ENCODE data around the gene TSEN2. TPM values are rescaled to one million over a fixed set of nuclear protein-coding genes. Genes with fewer than 3 reads are reported as not detected.
A peak's percentile ranks its signal among the peaks of the same experiment; 100 is the strongest.

The TSEN2 gene
- total and polyA plus RNA-seq, 2 of the 13 experiments (the other 11 are each of a cell fraction or from before 2014, with no cell fraction given): 11.0 to 17.3 TPM

DNA sequence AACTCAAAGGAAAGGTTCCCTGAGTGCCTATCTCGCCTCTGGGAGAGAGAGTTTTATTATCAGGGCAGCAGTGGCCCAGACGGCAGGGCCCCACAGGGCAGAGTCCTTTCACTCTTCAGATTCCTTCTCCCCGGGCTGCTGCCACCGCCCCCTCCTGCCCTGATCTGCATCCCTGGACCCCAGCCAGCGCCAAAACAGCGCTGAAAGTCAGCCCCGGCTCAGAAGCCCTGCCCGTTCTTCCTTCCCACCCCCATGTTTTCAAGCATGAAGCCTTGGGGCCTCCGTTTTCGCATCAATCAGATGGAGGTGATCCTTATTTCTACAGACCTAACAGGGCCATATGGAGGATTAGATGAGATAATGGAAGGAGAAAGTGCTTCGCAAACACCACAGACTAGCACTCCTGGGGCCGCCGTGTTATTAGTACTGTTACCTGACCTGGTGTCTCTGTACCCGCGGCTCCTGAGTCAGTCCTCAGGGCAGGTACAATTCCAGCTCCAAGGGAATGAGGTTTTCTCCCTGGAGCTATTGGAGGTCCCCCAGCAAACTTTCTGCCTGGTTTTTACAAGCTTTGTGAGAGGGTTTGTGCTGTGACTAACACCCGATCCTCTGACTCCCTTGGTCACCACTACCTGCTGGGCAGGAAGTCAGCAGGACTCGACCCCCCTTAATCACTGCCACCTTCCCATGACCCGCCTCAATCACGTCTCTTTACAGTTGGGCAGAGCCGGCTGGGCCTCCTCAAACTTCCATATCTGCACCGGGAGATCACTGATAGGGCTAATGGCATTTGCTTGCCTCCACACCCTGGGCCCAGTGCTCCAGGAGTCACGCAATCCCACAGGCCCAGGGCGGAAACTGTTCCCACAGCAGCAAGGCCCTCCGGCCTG is 39.5 kb upstream of the TSEN2 start (continued):
- no peak for TF ChIP-seq ZNF616 (CRISPR knock-in tag; IDR thresholded peaks at IDR 0.05; ENCODE audit: low read depth)
- TF ChIP-seq, protein P1, sequence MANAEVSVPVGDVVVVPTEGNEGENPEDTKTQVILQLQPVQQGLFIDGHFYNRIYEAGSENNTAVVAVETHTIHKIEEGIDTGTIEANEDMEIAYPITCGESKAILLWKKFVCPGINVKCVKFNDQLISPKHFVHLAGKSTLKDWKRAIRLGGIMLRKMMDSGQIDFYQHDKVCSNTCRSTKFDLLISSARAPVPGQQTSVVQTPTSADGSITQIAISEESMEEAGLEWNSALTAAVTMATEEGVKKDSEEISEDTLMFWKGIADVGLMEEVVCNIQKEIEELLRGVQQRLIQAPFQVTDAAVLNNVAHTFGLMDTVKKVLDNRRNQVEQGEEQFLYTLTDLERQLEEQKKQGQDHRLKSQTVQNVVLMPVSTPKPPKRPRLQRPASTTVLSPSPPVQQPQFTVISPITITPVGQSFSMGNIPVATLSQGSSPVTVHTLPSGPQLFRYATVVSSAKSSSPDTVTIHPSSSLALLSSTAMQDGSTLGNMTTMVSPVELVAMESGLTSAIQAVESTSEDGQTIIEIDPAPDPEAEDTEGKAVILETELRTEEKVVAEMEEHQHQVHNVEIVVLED (CRISPR knock-in tag; IDR thresholded peaks at IDR 0.05; ENCODE audit: borderline replicate concordance): peak; percentile 50; the same call in 1 of the 2 replicates
- no peak for TF ChIP-seq PLRG1 (conservative IDR thresholded peaks at IDR 0.05)
- TF ChIP-seq ASH2L (IDR thresholded peaks at IDR 0.05; ENCODE audit: insufficient read length, low read depth, low read length): peak; percentile 89
- TF ChIP-seq ZNF430 (CRISPR knock-in tag; IDR thresholded peaks at IDR 0.05): no peak
- TF ChIP-seq MYNN (CRISPR knock-in tag; IDR thresholded peaks at IDR 0.05; ENCODE audit: low read depth): no peak
- no peak for TF ChIP-seq NR2F1 (CRISPR knock-in tag; IDR thresholded peaks at IDR 0.05)
- TF ChIP-seq BRD4 (CRISPR knock-in tag; IDR thresholded peaks at IDR 0.05): peak; percentile 70; the same call in 1 of the 2 replicates
- peak; percentile 95 for TF ChIP-seq ZNF264 (CRISPR knock-in tag; IDR thresholded peaks at IDR 0.05)
- TF ChIP-seq, protein P2, sequence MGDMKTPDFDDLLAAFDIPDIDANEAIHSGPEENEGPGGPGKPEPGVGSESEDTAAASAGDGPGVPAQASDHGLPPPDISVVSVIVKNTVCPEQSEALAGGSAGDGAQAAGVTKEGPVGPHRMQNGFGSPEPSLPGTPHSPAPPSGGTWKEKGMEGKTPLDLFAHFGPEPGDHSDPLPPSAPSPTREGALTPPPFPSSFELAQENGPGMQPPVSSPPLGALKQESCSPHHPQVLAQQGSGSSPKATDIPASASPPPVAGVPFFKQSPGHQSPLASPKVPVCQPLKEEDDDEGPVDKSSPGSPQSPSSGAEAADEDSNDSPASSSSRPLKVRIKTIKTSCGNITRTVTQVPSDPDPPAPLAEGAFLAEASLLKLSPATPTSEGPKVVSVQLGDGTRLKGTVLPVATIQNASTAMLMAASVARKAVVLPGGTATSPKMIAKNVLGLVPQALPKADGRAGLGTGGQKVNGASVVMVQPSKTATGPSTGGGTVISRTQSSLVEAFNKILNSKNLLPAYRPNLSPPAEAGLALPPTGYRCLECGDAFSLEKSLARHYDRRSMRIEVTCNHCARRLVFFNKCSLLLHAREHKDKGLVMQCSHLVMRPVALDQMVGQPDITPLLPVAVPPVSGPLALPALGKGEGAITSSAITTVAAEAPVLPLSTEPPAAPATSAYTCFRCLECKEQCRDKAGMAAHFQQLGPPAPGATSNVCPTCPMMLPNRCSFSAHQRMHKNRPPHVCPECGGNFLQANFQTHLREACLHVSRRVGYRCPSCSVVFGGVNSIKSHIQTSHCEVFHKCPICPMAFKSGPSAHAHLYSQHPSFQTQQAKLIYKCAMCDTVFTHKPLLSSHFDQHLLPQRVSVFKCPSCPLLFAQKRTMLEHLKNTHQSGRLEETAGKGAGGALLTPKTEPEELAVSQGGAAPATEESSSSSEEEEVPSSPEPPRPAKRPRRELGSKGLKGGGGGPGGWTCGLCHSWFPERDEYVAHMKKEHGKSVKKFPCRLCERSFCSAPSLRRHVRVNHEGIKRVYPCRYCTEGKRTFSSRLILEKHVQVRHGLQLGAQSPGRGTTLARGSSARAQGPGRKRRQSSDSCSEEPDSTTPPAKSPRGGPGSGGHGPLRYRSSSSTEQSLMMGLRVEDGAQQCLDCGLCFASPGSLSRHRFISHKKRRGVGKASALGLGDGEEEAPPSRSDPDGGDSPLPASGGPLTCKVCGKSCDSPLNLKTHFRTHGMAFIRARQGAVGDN (CRISPR knock-in tag; IDR thresholded peaks at IDR 0.05): peak; percentile 94
- no peak for TF ChIP-seq ZNF629 (CRISPR knock-in tag; conservative IDR thresholded peaks at IDR 0.05)
- no peak for TF ChIP-seq NCOA1 (CRISPR knock-in tag; IDR thresholded peaks at IDR 0.05)
- TF ChIP-seq, protein P3, sequence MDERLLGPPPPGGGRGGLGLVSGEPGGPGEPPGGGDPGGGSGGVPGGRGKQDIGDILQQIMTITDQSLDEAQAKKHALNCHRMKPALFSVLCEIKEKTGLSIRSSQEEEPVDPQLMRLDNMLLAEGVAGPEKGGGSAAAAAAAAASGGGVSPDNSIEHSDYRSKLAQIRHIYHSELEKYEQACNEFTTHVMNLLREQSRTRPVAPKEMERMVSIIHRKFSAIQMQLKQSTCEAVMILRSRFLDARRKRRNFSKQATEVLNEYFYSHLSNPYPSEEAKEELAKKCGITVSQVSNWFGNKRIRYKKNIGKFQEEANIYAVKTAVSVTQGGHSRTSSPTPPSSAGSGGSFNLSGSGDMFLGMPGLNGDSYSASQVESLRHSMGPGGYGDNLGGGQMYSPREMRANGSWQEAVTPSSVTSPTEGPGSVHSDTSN (CRISPR knock-in tag; IDR thresholded peaks at IDR 0.05): no peak
- TF ChIP-seq, protein P4, sequence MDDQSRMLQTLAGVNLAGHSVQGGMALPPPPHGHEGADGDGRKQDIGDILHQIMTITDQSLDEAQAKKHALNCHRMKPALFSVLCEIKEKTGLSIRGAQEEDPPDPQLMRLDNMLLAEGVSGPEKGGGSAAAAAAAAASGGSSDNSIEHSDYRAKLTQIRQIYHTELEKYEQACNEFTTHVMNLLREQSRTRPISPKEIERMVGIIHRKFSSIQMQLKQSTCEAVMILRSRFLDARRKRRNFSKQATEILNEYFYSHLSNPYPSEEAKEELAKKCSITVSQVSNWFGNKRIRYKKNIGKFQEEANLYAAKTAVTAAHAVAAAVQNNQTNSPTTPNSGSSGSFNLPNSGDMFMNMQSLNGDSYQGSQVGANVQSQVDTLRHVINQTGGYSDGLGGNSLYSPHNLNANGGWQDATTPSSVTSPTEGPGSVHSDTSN (CRISPR knock-in tag; IDR thresholded peaks at IDR 0.05; ENCODE audit: borderline replicate concordance): no peak
- no peak; the same call in 1 of the 2 replicates for TF ChIP-seq DPF2 (CRISPR knock-in tag; IDR thresholded peaks at IDR 0.05; ENCODE audit: borderline replicate concordance, low read depth)
